HL-60 (cell line): Measurements from ENCODE around the gene HMOX2.

Experiments used
- GABPA ChIP-seq: IDR thresholded peaks from 2 replicates; pipeline ENCODE4 v1.6.1; 2012; ENCODE audit warnings: low read depth
- POLR2AphosphoS5 ChIP-seq: IDR thresholded peaks from 2 replicates; pipeline ENCODE4 v1.6.1; 2012; ENCODE audit warnings: low read depth
- SPI1 ChIP-seq: IDR thresholded peaks from 2 replicates; pipeline ENCODE4 v1.6.1; 2012; ENCODE audit warnings: low read depth, mild to moderate bottlenecking, borderline replicate concordance
- TF ChIP-seq, protein P1 (sequence below): IDR thresholded peaks from one replicate; pipeline ENCODE4 v1.5.1; 2011; ENCODE audit warnings: low read length, control low read depth, inconsistent platforms; ENCODE audit not compliant: insufficient read depth
- TF ChIP-seq, protein P2 (sequence below): IDR thresholded peaks from 2 replicates; pipeline ENCODE4 v1.6.1; 2012; ENCODE audit warnings: low read depth; ENCODE audit not compliant: insufficient replicate concordance

DNA sequence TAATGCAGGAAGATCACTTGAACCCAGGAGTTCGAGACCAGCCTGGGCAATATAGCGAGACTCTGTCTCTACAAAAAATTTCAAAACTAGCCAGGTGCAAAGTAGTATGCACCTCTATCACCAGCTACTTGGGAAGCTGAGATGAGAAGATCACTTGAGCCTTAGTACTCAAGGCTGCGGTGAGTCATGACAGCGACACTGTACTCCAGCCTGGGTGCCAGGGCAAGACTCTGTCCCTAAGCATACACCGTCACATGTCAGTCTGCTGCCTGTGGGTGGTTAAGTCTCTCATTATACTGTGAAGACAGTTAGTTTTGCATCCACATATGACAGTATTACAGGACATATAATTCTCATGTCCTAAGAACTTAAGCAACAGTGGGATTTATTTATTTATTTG lies 23.5 kb upstream of the HMOX2 start:
- TF ChIP-seq, protein P1, sequence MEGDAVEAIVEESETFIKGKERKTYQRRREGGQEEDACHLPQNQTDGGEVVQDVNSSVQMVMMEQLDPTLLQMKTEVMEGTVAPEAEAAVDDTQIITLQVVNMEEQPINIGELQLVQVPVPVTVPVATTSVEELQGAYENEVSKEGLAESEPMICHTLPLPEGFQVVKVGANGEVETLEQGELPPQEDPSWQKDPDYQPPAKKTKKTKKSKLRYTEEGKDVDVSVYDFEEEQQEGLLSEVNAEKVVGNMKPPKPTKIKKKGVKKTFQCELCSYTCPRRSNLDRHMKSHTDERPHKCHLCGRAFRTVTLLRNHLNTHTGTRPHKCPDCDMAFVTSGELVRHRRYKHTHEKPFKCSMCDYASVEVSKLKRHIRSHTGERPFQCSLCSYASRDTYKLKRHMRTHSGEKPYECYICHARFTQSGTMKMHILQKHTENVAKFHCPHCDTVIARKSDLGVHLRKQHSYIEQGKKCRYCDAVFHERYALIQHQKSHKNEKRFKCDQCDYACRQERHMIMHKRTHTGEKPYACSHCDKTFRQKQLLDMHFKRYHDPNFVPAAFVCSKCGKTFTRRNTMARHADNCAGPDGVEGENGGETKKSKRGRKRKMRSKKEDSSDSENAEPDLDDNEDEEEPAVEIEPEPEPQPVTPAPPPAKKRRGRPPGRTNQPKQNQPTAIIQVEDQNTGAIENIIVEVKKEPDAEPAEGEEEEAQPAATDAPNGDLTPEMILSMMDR = no peak
- TF ChIP-seq POLR2AphosphoS5 (no peak), SPI1 (no peak), GABPA (no peak)
- TF ChIP-seq, protein P2, sequence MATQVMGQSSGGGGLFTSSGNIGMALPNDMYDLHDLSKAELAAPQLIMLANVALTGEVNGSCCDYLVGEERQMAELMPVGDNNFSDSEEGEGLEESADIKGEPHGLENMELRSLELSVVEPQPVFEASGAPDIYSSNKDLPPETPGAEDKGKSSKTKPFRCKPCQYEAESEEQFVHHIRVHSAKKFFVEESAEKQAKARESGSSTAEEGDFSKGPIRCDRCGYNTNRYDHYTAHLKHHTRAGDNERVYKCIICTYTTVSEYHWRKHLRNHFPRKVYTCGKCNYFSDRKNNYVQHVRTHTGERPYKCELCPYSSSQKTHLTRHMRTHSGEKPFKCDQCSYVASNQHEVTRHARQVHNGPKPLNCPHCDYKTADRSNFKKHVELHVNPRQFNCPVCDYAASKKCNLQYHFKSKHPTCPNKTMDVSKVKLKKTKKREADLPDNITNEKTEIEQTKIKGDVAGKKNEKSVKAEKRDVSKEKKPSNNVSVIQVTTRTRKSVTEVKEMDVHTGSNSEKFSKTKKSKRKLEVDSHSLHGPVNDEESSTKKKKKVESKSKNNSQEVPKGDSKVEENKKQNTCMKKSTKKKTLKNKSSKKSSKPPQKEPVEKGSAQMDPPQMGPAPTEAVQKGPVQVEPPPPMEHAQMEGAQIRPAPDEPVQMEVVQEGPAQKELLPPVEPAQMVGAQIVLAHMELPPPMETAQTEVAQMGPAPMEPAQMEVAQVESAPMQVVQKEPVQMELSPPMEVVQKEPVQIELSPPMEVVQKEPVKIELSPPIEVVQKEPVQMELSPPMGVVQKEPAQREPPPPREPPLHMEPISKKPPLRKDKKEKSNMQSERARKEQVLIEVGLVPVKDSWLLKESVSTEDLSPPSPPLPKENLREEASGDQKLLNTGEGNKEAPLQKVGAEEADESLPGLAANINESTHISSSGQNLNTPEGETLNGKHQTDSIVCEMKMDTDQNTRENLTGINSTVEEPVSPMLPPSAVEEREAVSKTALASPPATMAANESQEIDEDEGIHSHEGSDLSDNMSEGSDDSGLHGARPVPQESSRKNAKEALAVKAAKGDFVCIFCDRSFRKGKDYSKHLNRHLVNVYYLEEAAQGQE = no peak
